NCI-H1694 treated with DMSO at 0.1 percent for 48 hours (cell line): ENCODE results near the gene RNPEPL1.
A peak's percentile ranks its signal among the peaks of the same experiment; 100 is the strongest.

ENCODE experiments used
- DNase-seq: peaks from one replicate; lab custom pipeline; 2025; lab: John Stamatoyannopoulos, UW

RNPEPL1 gene

DNA sequence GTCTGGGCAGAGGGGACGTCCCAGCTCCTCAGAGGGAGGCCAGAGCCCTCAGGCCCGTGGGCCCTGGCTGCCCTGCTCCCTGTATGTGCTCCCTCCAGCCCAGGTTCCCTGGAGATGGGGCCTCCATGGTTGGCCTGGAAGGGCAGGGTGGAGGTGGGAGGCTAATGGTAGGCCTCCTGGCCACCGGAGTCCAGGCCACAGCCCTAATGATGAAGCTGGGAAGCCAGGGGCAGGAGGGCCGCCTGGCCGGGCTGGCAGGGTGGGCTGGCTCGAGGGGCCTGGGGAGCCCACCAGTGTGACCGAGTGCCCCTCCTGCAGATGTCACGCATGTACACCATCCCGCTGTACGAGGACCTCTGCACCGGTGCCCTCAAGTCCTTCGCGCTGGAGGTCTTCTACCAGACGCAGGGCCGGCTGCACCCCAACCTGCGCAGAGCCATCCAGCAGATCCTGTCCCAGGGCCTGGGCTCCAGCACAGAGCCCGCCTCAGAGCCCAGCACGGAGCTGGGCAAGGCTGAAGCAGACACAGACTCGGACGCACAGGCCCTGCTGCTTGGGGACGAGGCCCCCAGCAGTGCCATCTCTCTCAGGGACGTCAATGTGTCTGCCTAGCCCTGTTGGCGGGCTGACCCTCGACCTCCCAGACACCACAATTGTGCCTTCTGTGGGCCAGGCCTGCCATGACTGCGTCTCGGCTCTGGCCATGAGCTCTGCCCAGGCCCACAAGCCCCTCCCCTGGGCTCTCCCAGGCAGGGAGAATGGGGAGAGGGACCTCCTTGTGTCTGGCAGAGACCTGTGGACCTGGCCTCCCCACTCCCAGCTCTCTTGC, 9.2 kb downstream of the RNPEPL1 start:
- no peak for DNase-seq

DNA sequence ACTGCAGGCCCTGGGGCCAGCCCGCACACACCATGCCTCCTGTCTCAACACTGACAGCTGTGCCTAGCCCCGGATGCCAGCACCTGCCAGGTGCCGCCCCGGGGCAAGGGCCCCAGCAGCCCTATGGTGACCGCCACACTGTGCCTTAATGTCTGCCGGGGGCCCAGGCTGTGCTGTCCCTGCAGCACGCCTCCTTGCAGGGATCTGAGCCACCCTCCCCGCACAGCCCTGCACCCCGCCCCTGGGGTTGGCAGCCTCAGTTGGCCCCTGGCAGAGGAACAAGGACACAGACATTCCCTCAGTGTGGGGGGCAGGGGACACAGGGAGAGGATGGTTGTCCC, 9.8 kb downstream of the RNPEPL1 start:
- no peak for DNase-seq

DNA sequence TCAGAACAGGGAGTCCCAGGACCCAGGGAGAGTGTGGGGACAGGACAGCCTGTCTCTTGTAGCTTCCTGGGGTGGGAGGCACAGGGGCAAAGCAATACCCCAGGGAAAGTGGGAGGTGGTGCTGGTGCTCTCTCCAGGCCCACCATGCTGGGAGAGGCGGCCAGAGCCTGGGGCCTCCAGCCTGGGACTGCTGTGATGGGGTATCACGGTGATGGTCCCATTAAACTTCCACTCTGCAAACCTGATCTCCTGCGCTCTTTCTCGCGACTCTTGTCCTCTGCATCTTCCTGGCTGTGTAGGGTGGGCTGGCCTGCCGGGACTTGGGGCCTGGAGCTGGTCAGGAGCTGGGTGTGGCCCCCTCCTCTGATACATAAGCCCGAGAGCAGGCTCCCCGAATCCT, 10.2 kb downstream of the RNPEPL1 start:
- DNase-seq = no peak

DNA sequence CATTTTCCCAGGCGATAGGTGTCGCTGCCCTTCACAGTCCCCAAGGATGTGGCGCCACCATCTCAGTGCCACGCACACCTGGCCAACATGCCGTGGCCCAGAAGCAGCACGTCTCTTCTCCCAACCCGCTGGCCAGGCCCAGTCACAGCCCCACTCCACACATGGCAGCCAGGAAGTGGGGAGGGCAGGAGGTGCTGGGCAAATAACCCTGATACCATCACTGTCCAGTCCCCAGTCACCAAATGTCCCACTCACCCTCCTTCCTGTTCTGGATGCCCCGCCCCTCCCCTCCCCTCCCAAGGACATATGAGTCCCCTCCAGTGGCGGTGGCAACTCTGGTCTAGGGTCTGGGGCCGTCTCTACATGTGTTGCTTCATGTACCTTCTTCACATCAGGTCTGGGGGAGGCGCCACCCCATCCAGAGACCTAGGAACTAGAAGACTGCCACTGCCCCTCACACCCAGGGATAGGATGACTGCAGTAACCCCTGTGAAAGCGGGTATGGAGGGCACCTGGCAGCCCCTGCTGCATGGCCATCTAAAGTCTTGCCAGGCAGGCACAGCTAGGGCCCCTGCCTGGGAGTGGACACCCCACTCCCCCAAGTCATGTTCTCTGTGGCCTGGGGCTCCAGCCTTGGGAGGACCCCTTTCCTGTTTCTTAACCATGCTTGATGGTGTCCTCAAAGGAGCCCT, 10.9 kb downstream of the RNPEPL1 start:
- no peak for DNase-seq

DNA sequence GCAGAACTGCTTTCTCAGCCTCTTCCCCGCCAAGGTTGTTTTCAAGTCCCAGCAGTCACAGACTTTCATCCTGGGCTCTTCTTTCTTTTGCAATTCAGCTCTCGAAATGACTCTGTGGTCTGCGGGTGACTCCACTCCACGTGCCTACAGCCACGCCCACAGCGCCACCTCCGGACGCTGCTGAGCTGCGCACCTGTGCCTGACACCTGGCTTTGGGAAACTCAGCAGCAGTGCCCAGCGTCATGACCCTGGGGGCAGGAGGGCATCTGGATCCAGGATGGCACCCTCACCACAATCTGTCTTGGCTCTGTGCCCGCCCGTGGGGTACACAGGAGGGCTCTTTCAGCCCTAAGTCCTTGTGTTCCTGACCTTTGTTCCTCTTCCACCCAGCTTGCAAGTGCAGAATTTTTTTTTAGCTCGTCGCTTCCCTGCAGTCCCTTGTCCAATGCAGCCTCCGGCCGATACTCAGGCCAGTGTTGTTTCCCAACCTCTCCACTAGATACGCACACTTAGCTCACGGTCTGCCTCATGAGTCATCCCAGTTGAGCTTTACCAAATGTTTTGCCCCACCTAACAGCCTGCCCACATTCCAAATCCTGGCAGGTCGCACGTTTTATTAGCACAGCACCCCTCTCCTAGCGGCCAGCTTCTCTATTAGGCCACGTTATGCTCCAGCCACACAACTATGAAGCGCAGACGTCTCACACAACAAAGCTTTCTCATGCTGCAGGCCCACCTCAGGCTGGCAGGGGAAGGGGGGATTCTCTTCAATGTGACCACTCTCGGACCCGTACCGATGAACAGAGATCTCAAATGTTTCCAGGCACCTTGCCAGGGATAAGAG, 11.7 kb downstream of the RNPEPL1 start:
- peak; percentile 82 for DNase-seq

DNA sequence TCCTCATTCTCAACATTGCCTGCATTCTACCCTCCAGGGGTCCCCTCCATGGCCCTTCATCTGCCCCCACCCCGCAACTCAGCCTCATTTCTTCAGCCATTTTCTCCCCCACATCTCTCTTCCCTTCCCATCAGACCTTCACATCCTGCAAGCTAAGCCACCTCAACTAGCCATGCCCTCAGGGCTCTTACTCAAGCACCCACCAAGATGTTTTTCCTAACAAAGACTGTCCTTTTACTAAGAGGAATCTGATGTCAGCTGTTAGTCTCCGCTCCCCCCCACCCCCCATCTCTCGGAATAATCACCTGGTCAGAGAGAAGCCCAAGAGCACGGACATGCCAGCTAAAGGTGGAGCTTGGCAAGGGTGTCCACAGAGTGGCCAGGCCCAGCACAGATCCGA, 13.5 kb downstream of the RNPEPL1 start:
- DNase-seq = no peak

DNA sequence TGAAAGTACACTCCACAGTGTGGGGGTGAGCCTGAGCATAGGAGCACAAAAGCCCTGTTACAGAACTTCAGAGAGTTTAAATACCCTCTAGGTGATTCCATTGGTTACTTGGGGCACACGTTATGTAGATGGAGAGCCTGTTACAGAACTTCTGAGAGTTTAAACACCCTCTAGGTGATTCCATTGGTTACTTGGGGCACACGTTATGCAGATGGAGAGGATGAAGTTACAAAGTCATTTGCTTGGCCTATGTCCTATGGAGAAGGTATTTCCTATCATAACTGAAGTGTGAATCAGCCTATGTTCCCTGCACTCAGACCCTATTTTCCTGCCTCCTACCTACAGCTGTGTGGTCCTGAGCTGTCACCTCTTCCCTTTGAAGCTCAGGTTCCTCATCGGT, 14.5 kb downstream of the RNPEPL1 start:
- DNase-seq = no peak

DNA sequence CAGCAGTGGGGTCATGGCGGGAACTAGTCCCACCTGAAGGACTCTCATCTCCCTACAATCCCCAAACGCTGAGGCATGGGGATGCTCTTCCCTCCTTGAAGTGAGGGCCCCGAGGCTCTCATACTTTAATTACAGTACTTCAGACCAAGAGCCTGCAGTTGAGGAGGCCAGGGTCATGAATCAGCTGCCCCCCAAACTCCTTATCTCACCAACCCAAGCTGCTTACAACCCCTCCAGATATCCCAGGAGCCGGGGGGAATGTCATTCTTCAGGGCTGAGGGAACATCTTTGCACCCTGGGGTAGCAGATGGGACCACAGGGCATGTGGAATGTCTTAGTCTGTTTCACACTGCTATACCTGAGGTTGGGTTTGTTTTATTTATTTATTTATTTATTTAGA, 15.5 kb downstream of the RNPEPL1 start:
- no peak for DNase-seq

DNA sequence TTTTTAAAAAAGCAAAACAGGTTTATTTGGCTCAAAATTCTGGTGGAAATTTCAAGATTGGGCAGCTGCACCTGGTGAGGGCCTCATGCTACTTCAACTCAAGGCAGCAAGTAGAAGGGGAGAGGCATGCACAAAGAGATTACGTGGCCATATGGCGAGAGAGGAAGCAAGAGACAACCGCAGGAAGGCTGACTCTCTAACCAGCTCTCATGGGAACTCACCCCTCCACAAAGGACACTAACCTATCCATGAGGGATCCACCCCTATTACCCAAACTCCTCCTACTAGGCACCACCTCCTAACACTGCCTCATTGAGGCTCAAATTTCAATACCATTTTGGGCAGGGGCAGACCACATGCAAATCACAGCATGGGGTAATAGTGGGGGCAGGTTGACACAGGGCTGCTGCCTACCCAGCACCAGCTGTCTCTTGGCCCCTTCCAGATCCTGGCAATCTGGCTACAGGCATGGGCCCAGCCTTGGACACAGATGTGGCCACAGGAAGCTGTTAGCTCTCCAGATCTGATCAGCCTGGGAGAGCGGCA, 16.3 kb downstream of the RNPEPL1 start:
- DNase-seq = peak; percentile 98

DNA sequence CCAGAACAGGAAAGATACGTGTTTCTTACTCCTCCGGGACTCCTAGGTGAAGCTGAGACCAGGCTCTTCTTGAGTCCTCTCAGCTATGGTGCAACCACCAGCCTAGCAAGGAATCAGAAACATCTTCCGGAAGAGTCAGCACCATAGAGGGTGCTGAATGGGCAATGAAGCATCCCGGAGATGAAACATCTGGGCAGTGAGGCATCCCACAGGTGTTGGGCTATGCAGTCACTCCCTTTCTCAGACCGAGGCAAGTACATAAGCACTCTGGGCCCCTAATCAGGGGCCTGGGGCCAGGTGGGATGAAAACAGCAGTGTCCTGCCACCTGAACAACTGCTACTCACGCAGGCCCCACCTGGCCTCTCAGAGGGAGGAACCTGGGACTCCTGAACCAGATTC, 16.8 kb downstream of the RNPEPL1 start:
- no peak for DNase-seq

DNA sequence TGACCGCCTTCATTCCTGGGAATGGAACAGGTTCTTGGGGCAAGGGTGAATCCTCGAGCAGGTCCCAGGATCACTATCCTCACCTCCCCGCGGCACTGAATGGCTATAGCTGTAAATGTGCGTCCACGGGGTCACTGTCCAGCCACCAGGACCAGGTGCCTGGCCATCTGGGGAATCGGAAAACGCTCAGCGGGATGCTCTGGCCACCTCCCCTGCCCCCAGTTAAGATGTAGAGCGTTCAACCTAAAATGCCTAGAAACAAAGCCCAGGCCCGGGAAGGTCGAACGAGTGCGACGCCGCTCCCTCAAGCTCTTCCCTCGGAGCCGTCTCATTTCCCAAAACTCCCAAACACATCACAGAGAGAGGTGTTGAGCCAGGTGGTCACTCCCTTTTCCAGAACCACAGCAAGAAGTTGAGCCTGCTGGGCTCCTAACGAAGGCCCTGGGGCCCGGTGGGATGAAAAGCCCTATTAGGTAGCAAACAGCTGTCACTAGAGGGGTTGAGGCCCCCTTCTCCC, 17.5 kb downstream of the RNPEPL1 start:
- no peak for DNase-seq

DNA sequence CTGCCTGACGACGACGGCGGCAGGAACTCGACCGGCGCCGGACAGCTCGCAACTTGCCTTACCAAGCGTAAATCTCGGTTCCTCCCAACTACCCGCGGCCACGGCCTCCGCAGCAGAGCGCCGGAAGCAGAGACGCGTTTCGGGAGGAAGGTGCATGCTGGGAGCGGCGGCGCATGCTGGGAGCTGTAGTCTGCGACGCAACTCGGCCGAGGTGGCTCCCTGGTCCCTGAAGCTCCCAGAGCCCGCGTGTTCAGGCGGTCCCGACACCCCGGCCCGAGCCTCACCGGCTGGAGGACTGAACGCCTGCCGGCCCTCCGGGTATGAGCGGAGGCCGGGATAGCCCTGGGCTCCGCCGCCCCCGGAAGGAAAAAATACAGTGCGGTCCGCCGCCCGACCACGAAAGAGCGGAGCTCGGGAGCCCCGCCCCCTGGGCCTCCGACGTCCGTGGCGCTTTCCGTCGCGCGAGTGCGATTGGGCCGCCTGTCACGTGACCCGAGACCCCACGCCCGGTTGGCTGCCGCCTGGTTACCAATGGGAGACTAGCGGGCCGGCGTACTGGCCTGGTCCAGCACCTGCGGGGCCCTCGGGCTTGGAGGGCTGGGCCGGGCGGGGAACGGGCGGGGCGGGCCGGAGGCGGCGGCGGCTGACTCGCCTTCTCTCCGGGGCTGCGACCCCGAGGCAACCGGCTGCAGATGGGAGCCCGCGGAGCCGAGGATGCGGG, 18.1 kb downstream of the RNPEPL1 start, which contains the start of gene CAPN10:
Gene CAPN10 (plus strand): TSS at position 537 of the 721 bp plus-strand sequence. CDS start 178 bp downstream, at position 715.
- peak; percentile 91 for DNase-seq

DNA sequence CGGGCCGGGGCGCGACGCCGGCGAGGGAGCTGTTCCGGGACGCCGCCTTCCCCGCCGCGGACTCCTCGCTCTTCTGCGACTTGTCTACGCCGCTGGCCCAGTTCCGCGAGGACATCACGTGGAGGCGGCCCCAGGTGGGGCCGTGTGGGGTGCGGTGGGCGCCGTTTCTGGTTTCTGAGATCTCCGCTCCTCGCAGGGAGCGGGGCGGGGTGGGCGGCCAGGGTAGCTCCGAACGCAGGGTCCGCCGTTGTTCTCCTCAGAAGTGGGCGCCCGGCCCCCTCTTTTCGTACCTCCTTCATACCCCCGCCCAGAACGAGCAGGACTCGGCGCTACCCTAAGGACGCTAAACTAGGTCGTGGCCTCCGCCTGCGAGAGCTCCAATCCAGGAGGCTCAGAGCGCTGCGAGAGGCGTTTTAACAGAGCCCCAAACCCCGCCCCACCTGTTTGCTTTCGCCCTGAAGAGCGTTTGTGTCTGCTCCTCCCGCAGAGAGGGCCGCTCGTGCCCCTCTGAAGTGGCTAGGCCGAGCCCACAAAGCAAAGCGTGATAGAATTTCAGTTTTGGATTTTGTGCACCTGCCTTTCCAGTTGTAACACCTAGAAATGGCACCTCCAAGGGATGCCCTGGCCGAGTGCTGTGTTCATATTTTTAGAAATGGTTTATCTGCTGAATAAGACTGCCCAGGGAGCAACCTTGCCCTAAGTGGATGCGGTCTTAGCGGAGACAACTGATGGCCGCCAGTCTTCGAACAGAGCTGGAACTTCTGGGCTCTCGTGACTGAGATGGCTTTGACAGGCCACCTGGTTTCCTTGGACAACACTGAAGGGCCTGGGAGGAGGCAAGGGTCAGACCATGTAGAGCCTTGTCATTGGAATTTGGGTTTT, 18.9 kb downstream of the RNPEPL1 start:
- no peak for DNase-seq

DNA sequence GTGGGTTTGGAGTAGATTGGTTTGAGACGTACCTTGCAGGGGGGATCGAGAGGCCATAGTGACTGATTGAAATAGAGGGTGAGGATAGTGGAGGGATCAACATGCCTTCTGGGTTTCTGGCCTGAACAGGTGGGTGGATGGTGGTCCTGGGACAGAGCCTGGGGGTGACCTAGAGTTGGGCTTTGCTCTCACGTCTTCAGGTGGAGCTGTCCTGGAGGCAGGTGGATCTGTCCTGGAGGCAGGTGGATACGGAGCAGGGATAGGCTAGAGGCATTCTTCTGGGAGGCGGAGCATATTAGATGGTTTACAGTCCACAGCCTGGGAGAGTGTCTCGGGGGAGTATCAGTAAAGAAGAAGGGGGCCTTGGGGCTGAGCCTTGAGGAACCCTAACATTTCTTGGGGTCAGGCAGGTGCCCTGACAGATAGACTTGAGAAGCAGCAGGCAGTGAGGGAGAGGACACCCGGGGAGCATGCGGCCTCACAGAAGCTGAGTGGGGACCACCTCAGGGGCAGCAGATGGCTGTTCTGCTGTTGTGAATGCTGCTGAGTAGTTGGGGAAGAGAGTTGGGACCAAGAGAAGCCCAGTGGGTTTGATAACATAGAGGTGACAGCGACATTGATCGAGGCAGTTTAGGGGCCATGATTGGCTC, 19.8 kb downstream of the RNPEPL1 start:
- DNase-seq = no peak

DNA sequence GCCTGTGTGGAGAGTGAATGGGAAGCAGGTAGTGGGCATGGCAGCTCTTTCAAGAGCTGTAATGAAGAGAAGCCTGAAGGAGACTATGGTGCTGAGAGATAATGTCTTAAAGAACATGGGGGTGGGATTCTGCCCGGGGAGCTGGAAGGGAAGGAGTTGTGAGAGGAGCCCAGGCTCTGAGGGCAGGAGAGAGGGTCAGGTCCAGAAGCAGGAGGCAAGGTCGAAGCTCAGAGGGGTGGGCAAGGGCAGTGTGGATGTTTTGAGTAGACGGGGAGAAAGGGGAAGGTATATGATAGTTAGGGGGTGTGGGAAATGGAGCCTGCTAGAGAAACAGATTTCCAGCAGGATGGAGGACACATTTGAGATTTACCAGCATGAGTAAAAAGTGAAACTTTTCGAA, 20.4 kb downstream of the RNPEPL1 start:
- DNase-seq = no peak

DNA sequence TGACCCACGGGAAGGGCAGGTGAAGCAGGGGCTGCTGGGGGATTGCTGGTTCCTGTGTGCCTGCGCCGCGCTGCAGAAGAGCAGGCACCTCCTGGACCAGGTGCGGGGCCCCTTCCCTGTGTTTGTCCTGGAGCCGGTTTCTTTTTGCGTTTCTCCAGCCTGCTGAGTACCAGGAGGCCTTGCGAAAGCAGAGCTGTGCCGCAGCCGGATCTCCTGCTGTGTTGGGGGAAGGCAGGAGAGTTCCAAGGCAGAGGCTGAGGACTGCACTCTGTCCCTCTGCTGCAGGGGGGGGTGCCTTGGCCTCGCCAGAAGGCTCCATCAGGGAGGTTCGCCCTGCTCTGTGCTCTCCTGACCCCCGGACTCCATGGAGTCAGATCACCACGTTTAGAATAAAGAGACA, 21.1 kb downstream of the RNPEPL1 start:
- DNase-seq = no peak

DNA sequence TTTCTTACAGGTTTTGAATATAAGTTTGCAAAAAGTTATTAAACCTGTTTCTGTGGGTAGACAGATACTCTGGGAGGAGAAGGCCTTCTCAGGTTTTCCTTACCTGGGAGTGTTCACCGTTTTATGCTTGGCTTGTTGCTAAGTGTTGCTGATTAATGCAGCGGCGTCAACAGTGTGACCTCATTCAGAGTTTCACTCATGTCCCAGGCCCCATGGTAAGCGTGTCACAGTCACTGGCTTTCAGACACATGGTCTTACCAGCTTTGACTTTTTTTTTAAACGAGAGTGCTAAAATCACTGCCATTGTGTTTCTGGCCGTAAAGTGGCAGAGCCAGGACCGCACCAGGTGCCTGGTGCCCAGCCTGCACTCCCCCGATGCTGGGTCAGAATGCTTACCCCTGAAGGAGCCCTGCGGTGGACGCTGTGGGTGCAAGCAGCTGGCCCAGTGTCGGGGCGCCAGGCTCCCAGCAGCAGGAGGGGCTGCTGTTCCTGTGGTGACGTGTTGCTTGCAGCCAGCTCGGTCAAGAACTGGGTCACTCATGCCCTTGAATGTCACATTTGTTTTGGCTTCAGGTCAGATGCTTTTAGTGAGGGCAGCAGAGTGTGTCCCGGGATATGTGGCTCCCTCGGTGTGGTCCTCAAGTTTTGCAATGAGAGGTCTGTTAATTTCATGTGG, 21.7 kb downstream of the RNPEPL1 start:
- no peak for DNase-seq

DNA sequence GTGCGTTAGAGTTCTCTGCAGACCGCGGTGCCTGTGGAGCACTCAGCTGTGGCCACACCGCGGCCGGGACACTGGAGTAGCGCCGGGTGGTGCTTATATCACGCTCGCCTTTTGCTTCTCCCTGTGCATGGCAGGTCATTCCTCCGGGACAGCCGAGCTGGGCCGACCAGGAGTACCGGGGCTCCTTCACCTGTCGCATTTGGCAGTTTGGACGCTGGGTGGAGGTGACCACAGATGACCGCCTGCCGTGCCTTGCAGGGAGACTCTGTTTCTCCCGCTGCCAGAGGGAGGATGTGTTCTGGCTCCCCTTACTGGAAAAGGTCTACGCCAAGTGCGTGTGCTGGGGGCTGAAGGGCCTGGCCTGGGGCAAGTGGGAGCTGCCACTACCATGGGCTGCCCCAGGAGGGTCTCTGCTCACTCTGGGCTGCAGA, 22.4 kb downstream of the RNPEPL1 start:
- no peak for DNase-seq

DNA sequence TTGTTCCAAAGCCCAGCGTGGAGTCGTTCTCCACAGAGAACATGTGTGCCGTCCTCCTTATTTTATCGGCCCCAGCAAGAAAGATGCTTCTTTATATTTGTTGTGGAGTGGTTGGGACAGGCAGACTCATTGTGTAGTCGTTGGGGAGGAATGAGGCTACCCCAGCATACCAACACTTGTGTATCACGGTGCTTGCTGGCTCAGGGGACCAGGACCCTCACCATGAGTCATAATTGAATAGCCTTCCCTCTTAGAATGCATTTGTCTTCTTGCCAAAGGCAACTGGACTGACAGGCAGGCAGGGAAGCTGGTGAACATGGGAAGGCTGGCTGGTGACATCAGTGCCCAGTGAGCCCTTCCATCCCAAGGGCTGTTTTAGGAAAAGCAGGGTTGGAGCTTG, 22.9 kb downstream of the RNPEPL1 start:
- no peak for DNase-seq
